Measurements from ENCODE around the gene PCDHGA8.

The PCDHGA8 gene

DNA sequence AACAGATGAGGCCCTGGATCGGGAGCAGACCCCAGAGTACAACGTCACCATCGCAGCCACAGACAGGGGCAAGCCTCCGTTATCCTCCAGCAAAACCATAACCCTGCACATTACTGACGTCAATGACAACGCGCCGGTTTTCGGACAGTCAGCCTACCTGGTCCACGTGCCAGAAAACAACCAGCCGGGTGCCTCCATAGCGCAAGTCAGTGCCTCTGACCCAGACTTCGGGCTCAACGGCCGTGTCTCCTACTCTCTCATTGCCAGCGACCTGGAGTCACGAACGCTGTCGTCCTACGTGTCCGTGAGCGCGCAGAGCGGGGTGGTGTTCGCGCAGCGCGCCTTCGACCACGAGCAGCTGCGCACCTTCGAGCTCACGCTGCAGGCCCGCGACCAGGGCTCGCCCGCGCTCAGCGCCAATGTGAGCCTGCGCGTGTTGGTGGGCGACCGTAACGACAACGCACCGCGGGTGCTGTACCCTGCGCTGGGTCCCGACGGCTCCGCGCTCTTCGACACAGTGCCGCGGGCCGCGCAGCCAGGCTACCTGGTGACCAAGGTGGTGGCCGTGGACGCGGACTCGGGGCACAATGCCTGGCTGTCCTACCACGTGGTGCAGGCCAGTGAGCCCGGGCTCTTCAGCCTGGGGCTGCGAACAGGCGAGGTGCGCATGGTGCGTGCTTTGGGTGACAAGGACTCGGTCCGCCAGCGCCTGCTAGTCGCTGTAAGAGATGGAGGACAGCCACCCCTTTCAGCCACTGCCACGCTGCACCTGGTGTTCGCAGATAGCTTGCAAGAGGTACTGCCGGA, 26.8 kb downstream of the PCDHGA8 start:
- Histone ChIP-seq H3K27me3 (ENCODE audit: insufficient read depth, low read length, poor library complexity, severe bottlenecking) (no peaks in the 10 kb centered on the region), H3K79me2 (ENCODE audit: insufficient read depth, low read length) (no peaks in the 10 kb centered on the region), H4K20me1 (ENCODE audit: insufficient read depth, low read length, poor library complexity, severe bottlenecking) (no peaks in the 10 kb centered on the region), H3F3A (ENCODE audit: low read depth) (no peaks in the 10 kb centered on the region), H3K4me2 (ENCODE audit: low read depth, low read length, poor library complexity, severe bottlenecking) (no peak overlapping the region), H3K36me3 (ENCODE audit: insufficient read depth, low read length) (no peaks in the 10 kb centered on the region), H2AFZ (ENCODE audit: low read length) (no peak overlapping the region), H3K4me3 (ENCODE audit: low read length, poor library complexity, severe bottlenecking) (no peak overlapping the region), H3K9me2 (replicated peaks; ENCODE audit: low read depth, low read length) (no peaks in the 10 kb centered on the region), H3K9ac (ENCODE audit: low read depth, low read length, poor library complexity, severe bottlenecking) (no peak overlapping the region), H3K4me1 (ENCODE audit: insufficient read depth, low read length, poor library complexity, severe bottlenecking) (no peaks in the 10 kb centered on the region), H3K9me3 (ENCODE audit: insufficient read depth, low read depth, low read length) (no peaks in the 10 kb centered on the region)
- TF ChIP-seq EZH2phosphoT487 (IDR thresholded peaks at IDR 0.05; ENCODE audit: borderline replicate concordance): no peak
- TF ChIP-seq, protein P1, sequence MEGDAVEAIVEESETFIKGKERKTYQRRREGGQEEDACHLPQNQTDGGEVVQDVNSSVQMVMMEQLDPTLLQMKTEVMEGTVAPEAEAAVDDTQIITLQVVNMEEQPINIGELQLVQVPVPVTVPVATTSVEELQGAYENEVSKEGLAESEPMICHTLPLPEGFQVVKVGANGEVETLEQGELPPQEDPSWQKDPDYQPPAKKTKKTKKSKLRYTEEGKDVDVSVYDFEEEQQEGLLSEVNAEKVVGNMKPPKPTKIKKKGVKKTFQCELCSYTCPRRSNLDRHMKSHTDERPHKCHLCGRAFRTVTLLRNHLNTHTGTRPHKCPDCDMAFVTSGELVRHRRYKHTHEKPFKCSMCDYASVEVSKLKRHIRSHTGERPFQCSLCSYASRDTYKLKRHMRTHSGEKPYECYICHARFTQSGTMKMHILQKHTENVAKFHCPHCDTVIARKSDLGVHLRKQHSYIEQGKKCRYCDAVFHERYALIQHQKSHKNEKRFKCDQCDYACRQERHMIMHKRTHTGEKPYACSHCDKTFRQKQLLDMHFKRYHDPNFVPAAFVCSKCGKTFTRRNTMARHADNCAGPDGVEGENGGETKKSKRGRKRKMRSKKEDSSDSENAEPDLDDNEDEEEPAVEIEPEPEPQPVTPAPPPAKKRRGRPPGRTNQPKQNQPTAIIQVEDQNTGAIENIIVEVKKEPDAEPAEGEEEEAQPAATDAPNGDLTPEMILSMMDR (conservative IDR thresholded peaks at IDR 0.05; ENCODE audit: low read length): no peak

DNA sequence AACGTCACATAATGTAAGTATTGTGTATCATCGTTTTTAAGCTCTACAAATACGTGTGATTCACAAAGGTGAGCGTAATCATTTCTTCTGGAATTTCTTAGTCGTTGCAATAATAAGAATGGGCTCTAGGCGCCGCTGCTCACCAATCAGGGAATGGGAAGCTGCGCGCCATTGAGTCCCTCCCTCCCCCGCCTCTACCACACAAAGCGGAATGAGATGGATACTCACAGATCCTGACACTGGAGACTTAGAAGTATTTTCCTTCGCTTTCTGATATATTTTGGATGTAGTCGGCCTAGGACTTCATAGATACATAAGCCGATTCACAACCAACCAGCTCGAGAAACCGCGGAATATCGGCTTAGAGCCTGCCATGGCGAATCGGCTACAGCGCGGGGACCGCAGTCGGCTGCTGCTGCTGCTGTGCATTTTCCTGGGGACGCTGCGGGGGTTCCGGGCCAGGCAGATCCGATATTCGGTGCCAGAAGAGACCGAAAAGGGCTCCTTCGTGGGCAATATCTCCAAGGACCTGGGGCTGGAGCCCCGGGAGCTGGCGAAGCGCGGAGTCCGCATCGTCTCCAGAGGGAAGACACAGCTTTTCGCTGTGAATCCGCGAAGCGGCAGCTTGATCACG, 28.5 kb downstream of the PCDHGA8 start, which contains the start of gene PCDHGA11:
Gene PCDHGA11, plus strand, starts transcription at position 197 of the 634 bp plus-strand sequence. Its CDS starts 177 bp downstream, at position 374.
- Histone ChIP-seq H3K4me2 (ENCODE audit: low read depth, low read length, poor library complexity, severe bottlenecking) (no peak within 1 kb of the TSS), H3K36me3 (ENCODE audit: insufficient read depth, low read length) (no peaks in the 10 kb centered on the region), H4K20me1 (ENCODE audit: insufficient read depth, low read length, poor library complexity, severe bottlenecking) (no peaks in the 10 kb centered on the region), H3K79me2 (ENCODE audit: insufficient read depth, low read length) (no peaks in the 10 kb centered on the region), H2AFZ (ENCODE audit: low read length) (no peak within 1 kb of the TSS), H3K4me1 (ENCODE audit: insufficient read depth, low read length, poor library complexity, severe bottlenecking) (no peaks in the 10 kb centered on the region), H3K9me2 (replicated peaks; ENCODE audit: low read depth, low read length) (no peaks in the 10 kb centered on the region), H3K9me3 (ENCODE audit: insufficient read depth, low read depth, low read length) (no peaks in the 10 kb centered on the region), H3K4me3 (ENCODE audit: low read length, poor library complexity, severe bottlenecking) (no peak within 1 kb of the TSS), H3K27me3 (ENCODE audit: insufficient read depth, low read length, poor library complexity, severe bottlenecking) (no peaks in the 10 kb centered on the region), H3K9ac (ENCODE audit: low read depth, low read length, poor library complexity, severe bottlenecking) (no peak within 1 kb of the TSS), H3F3A (ENCODE audit: low read depth) (no peaks in the 10 kb centered on the region)
- TF ChIP-seq, protein P1 (conservative IDR thresholded peaks at IDR 0.05; ENCODE audit: low read length): peak; percentile 55
- TF ChIP-seq EZH2phosphoT487 (IDR thresholded peaks at IDR 0.05; ENCODE audit: borderline replicate concordance): no peak

DNA sequence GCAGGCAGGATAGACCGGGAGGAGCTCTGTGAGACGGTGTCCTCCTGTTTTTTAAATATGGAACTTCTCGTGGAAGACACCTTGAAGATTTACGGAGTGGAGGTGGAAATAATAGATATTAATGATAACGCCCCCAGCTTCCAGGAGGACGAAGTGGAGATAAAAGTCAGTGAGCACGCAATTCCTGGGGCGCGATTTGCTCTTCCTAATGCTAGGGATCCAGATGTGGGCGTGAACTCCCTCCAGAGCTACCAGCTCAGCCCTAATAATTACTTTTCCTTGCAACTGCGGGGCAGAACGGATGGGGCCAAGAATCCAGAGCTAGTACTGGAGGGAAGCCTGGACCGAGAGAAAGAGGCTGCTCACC, 29.0 kb downstream of the PCDHGA8 start:
- H4K20me1 ChIP-seq (ENCODE audit: insufficient read depth, low read length, poor library complexity, severe bottlenecking): no peaks in the 10 kb centered on the region
- H3F3A ChIP-seq (ENCODE audit: low read depth): no peaks in the 10 kb centered on the region
- no peaks in the 10 kb centered on the region for H3K27me3 ChIP-seq (ENCODE audit: insufficient read depth, low read length, poor library complexity, severe bottlenecking)
- no peak overlapping the region for H3K9ac ChIP-seq (ENCODE audit: low read depth, low read length, poor library complexity, severe bottlenecking)
- H2AFZ ChIP-seq (ENCODE audit: low read length): no peak overlapping the region
- H3K79me2 ChIP-seq (ENCODE audit: insufficient read depth, low read length): no peaks in the 10 kb centered on the region
- no peaks in the 10 kb centered on the region for H3K4me1 ChIP-seq (ENCODE audit: insufficient read depth, low read length, poor library complexity, severe bottlenecking)
- no peak overlapping the region for H3K4me3 ChIP-seq (ENCODE audit: low read length, poor library complexity, severe bottlenecking)
- no peak for TF ChIP-seq EZH2phosphoT487 (IDR thresholded peaks at IDR 0.05; ENCODE audit: borderline replicate concordance)
- TF ChIP-seq, protein P1 (conservative IDR thresholded peaks at IDR 0.05; ENCODE audit: low read length): no peak
- no peaks in the 10 kb centered on the region for H3K9me3 ChIP-seq (ENCODE audit: insufficient read depth, low read depth, low read length)
- no peaks in the 10 kb centered on the region for H3K36me3 ChIP-seq (ENCODE audit: insufficient read depth, low read length)
- no peak overlapping the region for H3K4me2 ChIP-seq (ENCODE audit: low read depth, low read length, poor library complexity, severe bottlenecking)
- H3K9me2 ChIP-seq (replicated peaks; ENCODE audit: low read depth, low read length): no peaks in the 10 kb centered on the region
